ENCODE results near the gene ADK. TPM values are rescaled to one million over a fixed set of nuclear protein-coding genes. Genes with fewer than 3 reads are reported as not detected.

Gene ADK
- total and polyA plus RNA-seq, 4 experiments from 2014 or later, result 33.7 to 66.6 (median 51.0) TPM

- POLR2A ChIA-PET (ENCODE audit: partially characterized antibody), result interaction anchor here (1.2 kb wide), 1 partner anchor 16 kb away, joined by 3 read pairs; no protein-coding TSS in a partner anchor
- Mint-ChIP-seq H3K36me3 (peaks cover 6% of the 10 kb centered on the region in 2 donors), H3K27ac (no peak overlapping the region), H3K4me3 (no peak overlapping the region), H3K27me3 (no peaks in the 10 kb centered on the region), H3K4me1 (peaks cover 0 to 11% (median 1%) of the 10 kb centered on the region in 4 donors), H3K9me3 (no peaks in the 10 kb centered on the region)
- intact Hi-C loops (cut with micrococcal nuclease), result no loop called here
- H3K4me1 ChIP-seq (ENCODE audit: insufficient read depth, low read length), result no peaks in the 10 kb centered on the region
- H3K36me3 ChIP-seq (ENCODE audit: insufficient read depth, low read length), result peaks cover 6% of the 10 kb centered on the region
- H3K27ac ChIP-seq (ENCODE audit: low read depth, low read length), result no peak overlapping the region
- no peak overlapping the region for H3K4me3 ChIP-seq (ENCODE audit: low read length in 2 of 2)
- DNase-seq, result no peak
- CTCF ChIA-PET (ENCODE audit: partially characterized antibody), result interaction anchor here (1.2 to 5.1 kb wide), 9 partner anchors 13 to 993 kb away, joined by 3 to 47 read pairs (median 4); partner anchors contain the start of gene COMTD1
- H3K9me3 ChIP-seq (ENCODE audit: control insufficient read depth in 1 of 2, low read length in 2 of 2), result no peaks in the 10 kb centered on the region
- H3K27me3 ChIP-seq (ENCODE audit: insufficient read depth, low read length), result no peaks in the 10 kb centered on the region
These were observed 92.0 kb downstream of the ADK start for GRCh38 chr10:74243067-74243466.

DNA sequence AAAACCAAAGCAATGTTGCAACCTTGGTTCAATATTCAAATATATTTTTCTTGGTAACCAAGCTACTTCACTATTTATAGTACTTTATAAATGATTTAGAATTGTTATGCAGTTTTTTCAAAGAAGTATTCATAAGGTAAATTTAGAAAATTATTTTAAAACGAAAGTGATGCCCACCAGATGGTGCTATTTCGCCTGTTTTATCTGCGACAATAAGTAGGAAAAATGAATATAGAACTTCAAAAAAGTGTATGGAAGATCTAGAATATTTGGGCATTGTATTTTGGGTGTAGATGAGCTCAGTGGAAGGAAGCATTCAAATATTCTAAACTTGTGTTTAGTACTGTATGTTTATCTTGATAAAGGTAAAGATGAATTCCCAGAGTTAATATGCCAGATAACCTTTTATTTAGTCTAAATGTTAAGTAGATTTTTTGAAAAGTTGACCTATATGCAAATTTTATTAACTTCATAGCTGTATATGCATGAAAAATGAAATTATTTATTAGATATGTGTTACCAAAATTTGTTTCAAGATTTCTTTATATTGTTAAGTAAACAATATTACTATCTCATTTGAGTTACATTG lies 93.2 kb downstream of the ADK start:
- POLR2A ChIA-PET (ENCODE audit: partially characterized antibody), result interaction anchor here (1.2 kb wide), 1 partner anchor 17 kb away, joined by 3 read pairs; no protein-coding TSS in a partner anchor
- Histone ChIP-seq H3K36me3 (ENCODE audit: insufficient read depth, low read length) (peaks cover 6% of the 10 kb centered on the region), H3K4me3 (ENCODE audit: low read length in 2 of 2) (no peak overlapping the region), H3K4me1 (ENCODE audit: insufficient read depth, low read length) (no peaks in the 10 kb centered on the region), H3K27me3 (ENCODE audit: insufficient read depth, low read length) (no peaks in the 10 kb centered on the region), H3K27ac (ENCODE audit: low read depth, low read length) (no peak overlapping the region), H3K9me3 (ENCODE audit: control insufficient read depth in 1 of 2, low read length in 2 of 2) (no peaks in the 10 kb centered on the region)
- DNase-seq, result peak in 4 of 5 donors; percentile 33 to 39 (median 37)
- CTCF ChIA-PET (ENCODE audit: partially characterized antibody), result interaction anchor here (0.7 to 5.1 kb wide), 34 partner anchors 9 to 992 kb away, joined by 3 to 47 read pairs (median 3); partner anchors contain the start of gene COMTD1
- H3K4me3 Mint-ChIP-seq, result no peak overlapping the region
- H3K9me3 Mint-ChIP-seq, result no peaks in the 10 kb centered on the region
- H3K36me3 Mint-ChIP-seq, result peaks cover 6 to 7% of the 10 kb centered on the region in 2 donors
- H3K27me3 Mint-ChIP-seq, result no peaks in the 10 kb centered on the region
- H3K27ac Mint-ChIP-seq, result no peak overlapping the region
- intact Hi-C loops (cut with micrococcal nuclease), result loop anchor here (1.0 kb wide), 2 partner anchors 856 to 992 kb away; no protein-coding TSS in a partner anchor
- H3K4me1 Mint-ChIP-seq, result peaks cover 0 to 9% (median 1%) of the 10 kb centered on the region in 4 donors

- CTCF ChIA-PET (ENCODE audit: partially characterized antibody), result interaction anchor here (0.7 to 5.1 kb wide), 24 partner anchors 10 to 992 kb away, joined by 3 to 47 read pairs (median 3); partner anchors contain the start of gene COMTD1
These were observed 93.8 kb downstream of the ADK start for GRCh38 chr10:74244807-74245206.

DNA sequence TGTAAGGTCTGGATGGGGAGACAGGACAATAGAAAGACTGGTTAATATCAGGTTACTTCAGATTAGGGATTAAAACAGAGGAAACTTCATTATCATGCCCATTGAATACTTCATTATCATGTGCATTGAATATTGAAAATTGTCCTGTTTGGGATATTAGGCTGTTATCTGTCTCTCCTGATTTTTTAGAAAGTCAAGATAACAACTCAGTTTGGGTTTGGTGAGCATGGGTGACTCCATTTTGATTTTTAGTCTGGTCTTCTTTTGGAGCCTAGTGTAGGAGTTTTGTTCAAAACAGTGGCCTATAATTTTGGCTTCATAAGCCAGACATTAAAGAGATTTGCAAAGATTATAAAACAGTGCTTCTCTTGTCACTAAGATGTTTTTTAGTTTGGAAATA lies 95.5 kb downstream of the ADK start:
- H3K36me3 Mint-ChIP-seq, result peaks cover 6 to 7% of the 10 kb centered on the region in 2 donors
- H3K27me3 Mint-ChIP-seq, result no peaks in the 10 kb centered on the region
- Histone ChIP-seq H3K9me3 (ENCODE audit: control insufficient read depth in 1 of 2, low read length in 2 of 2) (no peaks in the 10 kb centered on the region), H3K27ac (ENCODE audit: low read depth, low read length) (no peak overlapping the region), H3K4me1 (ENCODE audit: insufficient read depth, low read length) (no peaks in the 10 kb centered on the region), H3K36me3 (ENCODE audit: insufficient read depth, low read length) (peaks cover 6% of the 10 kb centered on the region), H3K27me3 (ENCODE audit: insufficient read depth, low read length) (no peaks in the 10 kb centered on the region), H3K4me3 (ENCODE audit: low read length in 2 of 2) (no peak overlapping the region)
- H3K27ac Mint-ChIP-seq, result no peak overlapping the region
- intact Hi-C loops (cut with micrococcal nuclease), result loop anchor here (5.0 kb wide), 1 partner anchor 776 kb away; no protein-coding TSS in a partner anchor
- DNase-seq, result no peak
- H3K4me3 Mint-ChIP-seq, result no peak overlapping the region
- CTCF ChIA-PET (ENCODE audit: partially characterized antibody), result interaction anchor here (0.9 to 1.3 kb wide), 3 partner anchors 773 to 989 kb away, joined by 3 to 6 read pairs (median 4); partner anchors contain the start of gene COMTD1
- H3K4me1 Mint-ChIP-seq, result peaks cover 0 to 10% (median 1%) of the 10 kb centered on the region in 4 donors
- POLR2A ChIA-PET (ENCODE audit: partially characterized antibody), result no interaction called here
- H3K9me3 Mint-ChIP-seq, result no peaks in the 10 kb centered on the region

More at GRCh38 chr10:74244807-74245206, 93.8 kb downstream of the ADK start:
- POLR2A ChIA-PET (ENCODE audit: partially characterized antibody), result no interaction called here
- no peak overlapping the region for H3K4me3 ChIP-seq (ENCODE audit: low read length in 2 of 2)
- no peak overlapping the region for H3K27ac ChIP-seq (ENCODE audit: low read depth, low read length)
- H3K36me3 ChIP-seq (ENCODE audit: insufficient read depth, low read length), result peaks cover 6% of the 10 kb centered on the region
- H3K4me1 Mint-ChIP-seq, result peaks cover 0 to 8% (median 1%) of the 10 kb centered on the region in 4 donors
- H3K4me3 Mint-ChIP-seq, result no peak overlapping the region
- H3K36me3 Mint-ChIP-seq, result peaks cover 6 to 7% of the 10 kb centered on the region in 2 donors
- H3K27ac Mint-ChIP-seq, result no peak overlapping the region
- DNase-seq, result no peak
- no peaks in the 10 kb centered on the region for H3K9me3 Mint-ChIP-seq
- H3K9me3 ChIP-seq (ENCODE audit: control insufficient read depth in 1 of 2, low read length in 2 of 2), result no peaks in the 10 kb centered on the region
- H3K27me3 ChIP-seq (ENCODE audit: insufficient read depth, low read length), result no peaks in the 10 kb centered on the region
- intact Hi-C loops (cut with micrococcal nuclease), result loop anchor here (1.0 to 5.0 kb wide), 3 partner anchors 777 to 991 kb away; no protein-coding TSS in a partner anchor
- H3K4me1 ChIP-seq (ENCODE audit: insufficient read depth, low read length), result no peaks in the 10 kb centered on the region
- H3K27me3 Mint-ChIP-seq, result no peaks in the 10 kb centered on the region

DNA sequence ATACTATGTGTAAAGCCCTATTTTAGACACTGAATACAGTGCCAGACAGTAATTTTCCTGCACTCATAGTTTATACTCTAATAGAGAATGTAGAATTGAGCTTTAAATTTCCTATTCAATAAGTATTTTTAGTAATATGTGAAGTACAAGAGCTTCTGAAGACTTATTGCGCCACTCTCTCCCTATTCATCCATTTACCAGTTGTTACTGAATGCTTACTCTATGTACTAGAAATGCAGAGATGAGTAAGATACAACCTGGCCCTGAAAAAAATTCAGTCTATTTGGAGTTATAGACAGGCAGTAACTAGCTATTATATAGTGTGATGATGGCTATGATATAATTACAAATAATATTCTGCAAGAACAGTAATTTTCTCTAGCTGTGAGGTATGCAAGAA lies 98.8 kb downstream of the ADK start:
- H3K36me3 Mint-ChIP-seq, result peaks cover 0 to 1% of the 10 kb centered on the region in 2 donors
- no peak overlapping the region for H3K4me3 Mint-ChIP-seq
- Histone ChIP-seq H3K36me3 (ENCODE audit: insufficient read depth, low read length) (no peaks in the 10 kb centered on the region), H3K4me3 (ENCODE audit: low read length in 2 of 2) (no peak overlapping the region), H3K27me3 (ENCODE audit: insufficient read depth, low read length) (no peaks in the 10 kb centered on the region), H3K27ac (ENCODE audit: low read depth, low read length) (no peak overlapping the region), H3K4me1 (ENCODE audit: insufficient read depth, low read length) (no peaks in the 10 kb centered on the region), H3K9me3 (ENCODE audit: control insufficient read depth in 1 of 2, low read length in 2 of 2) (no peaks in the 10 kb centered on the region)
- H3K27ac Mint-ChIP-seq, result no peak overlapping the region
- H3K4me1 Mint-ChIP-seq, result peaks cover 0 to 5% (median 0%) of the 10 kb centered on the region in 4 donors
- ChIA-PET CTCF (ENCODE audit: partially characterized antibody) (interaction anchor here (0.8 to 1.2 kb wide), 2 partner anchors 12 to 986 kb away, joined by 4 read pairs; partner anchors contain the start of gene COMTD1), POLR2A (ENCODE audit: partially characterized antibody) (no interaction called here)
- no peaks in the 10 kb centered on the region for H3K27me3 Mint-ChIP-seq
- intact Hi-C loops (cut with micrococcal nuclease), result loop anchor here (5.0 kb wide), 1 partner anchor 772 kb away; no protein-coding TSS in a partner anchor
- no peak for DNase-seq
- H3K9me3 Mint-ChIP-seq, result no peaks in the 10 kb centered on the region

GRCh38 chr10:74255214-74255613 lies 104.2 kb downstream of the ADK start:
- no peak overlapping the region for H3K27ac ChIP-seq (ENCODE audit: low read depth, low read length)
- Mint-ChIP-seq H3K4me3 (no peak overlapping the region), H3K4me1 (peaks cover 0 to 5% (median 2%) of the 10 kb centered on the region in 4 donors), H3K27ac (no peak overlapping the region), H3K9me3 (no peaks in the 10 kb centered on the region), H3K27me3 (no peaks in the 10 kb centered on the region), H3K36me3 (no peaks in the 10 kb centered on the region)
- H3K27me3 ChIP-seq (ENCODE audit: insufficient read depth, low read length), result no peaks in the 10 kb centered on the region
- POLR2A ChIA-PET (ENCODE audit: partially characterized antibody), result no interaction called here
- H3K4me3 ChIP-seq (ENCODE audit: low read length in 2 of 2), result no peak overlapping the region
- no peaks in the 10 kb centered on the region for H3K4me1 ChIP-seq (ENCODE audit: insufficient read depth, low read length)
- intact Hi-C loops (cut with micrococcal nuclease), result no loop called here
- no peaks in the 10 kb centered on the region for H3K36me3 ChIP-seq (ENCODE audit: insufficient read depth, low read length)
- CTCF ChIA-PET (ENCODE audit: partially characterized antibody), result interaction anchor here (1.3 kb wide), 1 partner anchor 11 kb away, joined by 4 read pairs; no protein-coding TSS in a partner anchor
- H3K9me3 ChIP-seq (ENCODE audit: control insufficient read depth in 1 of 2, low read length in 2 of 2), result no peaks in the 10 kb centered on the region
- no peak for DNase-seq

GRCh38 chr10:74255888-74256357 lies 104.9 kb downstream of the ADK start:
- H3K4me1 Mint-ChIP-seq, result peaks cover 0 to 8% (median 2%) of the 10 kb centered on the region in 4 donors
- no peak overlapping the region for H3K27ac ChIP-seq (ENCODE audit: low read depth, low read length)

More at GRCh38 chr10:74255888-74256357, 104.9 kb downstream of the ADK start:
- no peak overlapping the region for H3K4me3 Mint-ChIP-seq
- Histone ChIP-seq H3K9me3 (ENCODE audit: control insufficient read depth in 1 of 2, low read length in 2 of 2) (no peaks in the 10 kb centered on the region), H3K27me3 (ENCODE audit: insufficient read depth, low read length) (no peaks in the 10 kb centered on the region), H3K4me1 (ENCODE audit: insufficient read depth, low read length) (no peaks in the 10 kb centered on the region), H3K36me3 (ENCODE audit: insufficient read depth, low read length) (no peaks in the 10 kb centered on the region), H3K4me3 (ENCODE audit: low read length in 2 of 2) (no peak overlapping the region)
- DNase-seq, result no peak
- no peaks in the 10 kb centered on the region for H3K9me3 Mint-ChIP-seq
- POLR2A ChIA-PET (ENCODE audit: partially characterized antibody), result no interaction called here
- peak overlapping the region in 1 of 7 donors; percentile 58 for H3K27ac Mint-ChIP-seq
- intact Hi-C loops (cut with micrococcal nuclease), result no loop called here
- H3K27me3 Mint-ChIP-seq, result no peaks in the 10 kb centered on the region
- CTCF ChIA-PET (ENCODE audit: partially characterized antibody), result interaction anchor here (1.3 kb wide), 1 partner anchor 12 kb away, joined by 4 read pairs; no protein-coding TSS in a partner anchor
- H3K36me3 Mint-ChIP-seq, result no peaks in the 10 kb centered on the region

All from CD4-positive, alpha-beta memory T cell (primary cell).